NCI-H128 (cell line): ENCODE results near the gene MTHFSD.

Experiments used
- DNase-seq: peaks from one replicate; lab custom pipeline; 2025; ENCODE audit not compliant: unreplicated experiment; lab: John Stamatoyannopoulos, UW

The MTHFSD gene

DNA sequence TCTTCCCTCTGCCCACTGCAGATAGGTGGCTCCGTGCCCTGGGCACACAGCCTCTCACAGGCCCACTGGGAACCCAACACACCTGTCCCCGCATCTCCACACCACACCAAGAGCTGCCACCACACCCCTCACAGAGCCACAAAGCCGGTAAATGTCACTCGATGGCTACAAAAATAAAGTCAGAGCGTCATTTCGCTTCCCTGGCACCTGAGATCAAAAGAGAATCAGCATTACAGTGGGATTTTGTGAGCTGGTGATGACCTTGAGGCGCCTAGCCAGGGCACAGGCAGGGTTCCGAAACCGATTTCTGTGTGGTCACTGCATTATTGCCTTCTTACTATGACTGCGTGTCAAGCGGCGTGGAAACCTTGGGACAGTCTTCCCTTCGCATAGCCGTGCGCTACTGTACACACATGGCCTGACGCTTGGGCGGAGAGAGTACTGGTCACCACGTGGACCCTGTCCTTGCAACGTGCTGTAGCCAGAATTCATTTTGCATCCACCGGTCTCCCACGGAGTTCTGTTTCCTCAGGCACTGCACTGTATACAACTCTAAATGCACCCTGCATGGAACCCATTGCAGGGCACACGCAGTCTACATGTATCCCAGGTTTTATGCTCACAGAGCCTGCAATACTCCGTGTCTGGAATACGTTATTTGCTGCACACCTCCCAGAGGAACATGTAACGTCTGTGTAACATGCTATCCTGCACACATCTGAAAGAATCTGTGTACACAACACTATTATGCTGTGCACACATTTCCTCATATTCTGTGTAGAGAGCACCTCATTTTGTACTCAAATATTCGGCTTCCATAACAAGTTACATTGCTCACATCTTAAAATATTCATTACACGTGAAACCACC, 50.5 kb downstream of the MTHFSD start:
- no peak for DNase-seq

DNA sequence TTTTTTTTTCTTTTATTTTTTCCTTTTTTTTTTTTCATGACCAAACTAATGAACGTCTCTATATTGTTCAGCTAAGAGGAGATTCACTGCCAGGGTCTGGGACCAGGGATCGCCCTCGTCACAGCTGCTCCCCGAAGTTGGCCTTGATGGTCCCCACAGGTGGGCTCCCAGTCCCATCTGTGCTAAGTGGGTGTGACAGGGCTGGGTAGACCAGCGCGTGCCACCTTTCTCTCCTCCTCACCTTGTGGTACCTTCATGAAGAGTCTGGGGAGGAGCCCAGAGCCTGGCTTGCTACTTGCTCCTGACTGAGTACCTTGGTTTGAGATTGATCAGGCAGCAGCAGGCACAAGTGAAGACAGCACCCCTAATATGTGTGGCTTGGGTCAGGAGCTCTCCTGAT, 51.2 kb downstream of the MTHFSD start:
- no peak for DNase-seq

DNA sequence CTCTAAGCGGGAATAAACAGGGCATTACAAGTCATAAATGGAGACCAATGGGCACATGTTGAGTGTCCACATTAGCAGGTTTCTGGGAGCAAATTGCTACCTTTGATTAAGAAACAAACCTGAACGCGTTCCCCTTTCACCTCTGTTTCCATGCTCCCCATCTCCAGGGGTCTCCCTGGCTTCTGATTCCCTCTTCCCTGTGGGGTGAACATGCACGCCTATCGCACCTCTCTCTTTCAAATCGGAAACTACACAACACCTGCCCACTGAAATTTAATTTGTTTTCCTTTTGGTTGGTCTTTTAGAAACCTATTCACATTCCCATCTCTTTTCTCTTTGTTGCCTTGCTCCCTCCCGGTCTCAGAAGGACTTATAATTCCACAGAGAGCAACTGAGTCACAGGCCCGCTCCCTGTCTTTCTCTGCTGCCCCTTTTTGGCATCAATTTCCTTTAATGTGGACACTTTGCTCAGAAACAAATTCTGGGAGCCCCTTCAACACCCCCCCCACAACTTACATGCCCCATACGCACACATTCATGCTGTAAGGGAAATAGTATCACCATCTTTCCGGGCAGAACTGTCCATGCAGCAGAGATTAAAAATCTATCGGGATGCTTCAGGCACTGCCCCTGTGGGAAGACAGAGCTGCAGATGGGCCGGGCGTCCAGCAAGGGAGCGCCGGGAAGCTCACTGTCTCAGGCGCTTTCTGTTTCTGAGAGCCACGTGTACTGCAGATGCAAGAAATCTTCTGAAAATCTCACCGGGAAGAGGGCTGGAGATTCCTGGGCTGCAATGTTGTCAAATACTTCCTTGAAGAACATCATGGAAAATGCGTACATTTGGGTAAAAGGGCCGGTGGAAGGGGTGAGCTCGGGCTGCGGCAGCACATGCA, 51.9 kb downstream of the MTHFSD start:
- no peak for DNase-seq

DNA sequence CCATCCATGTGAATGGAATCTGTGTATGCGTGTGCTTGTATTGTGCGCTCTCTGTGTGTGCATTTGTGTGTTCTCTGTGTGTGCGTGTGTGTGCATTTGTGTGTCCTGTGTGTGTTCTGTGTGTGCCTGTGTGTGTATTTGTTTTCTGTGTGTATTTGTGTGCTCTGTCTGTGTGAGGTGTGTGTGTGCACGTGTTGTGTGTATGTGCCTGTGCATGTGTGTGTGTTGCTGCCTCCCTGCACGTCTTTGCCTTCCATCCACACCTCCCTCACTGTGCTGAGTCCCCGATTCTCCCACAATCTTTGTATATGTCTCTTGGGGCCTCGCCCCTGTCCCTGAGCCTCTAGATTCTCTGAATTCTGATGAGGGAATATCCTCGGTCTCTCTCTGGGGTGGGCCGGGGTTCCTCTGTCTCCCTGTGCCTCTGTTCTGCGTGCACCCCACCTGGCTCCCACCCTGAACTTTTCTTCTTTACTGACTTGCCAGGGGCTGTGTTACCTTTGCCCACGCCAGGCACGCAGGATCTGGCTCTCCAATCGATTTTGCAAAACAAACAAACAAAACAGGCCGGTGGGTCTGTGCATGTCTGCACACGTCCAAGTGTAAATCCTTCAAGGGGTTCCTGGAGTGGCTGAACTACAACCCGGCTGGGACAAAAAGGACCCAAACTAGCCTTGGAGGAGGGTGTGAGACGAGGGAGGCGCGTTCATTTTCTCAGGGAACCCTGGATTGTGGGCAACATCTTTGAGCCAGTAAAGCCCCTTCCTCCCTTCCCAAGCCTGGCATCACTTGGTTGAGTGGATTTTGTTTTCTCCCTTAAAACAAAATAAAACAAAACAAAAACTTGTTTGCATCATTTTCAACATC, 52.8 kb downstream of the MTHFSD start:
- DNase-seq, result no peak

DNA sequence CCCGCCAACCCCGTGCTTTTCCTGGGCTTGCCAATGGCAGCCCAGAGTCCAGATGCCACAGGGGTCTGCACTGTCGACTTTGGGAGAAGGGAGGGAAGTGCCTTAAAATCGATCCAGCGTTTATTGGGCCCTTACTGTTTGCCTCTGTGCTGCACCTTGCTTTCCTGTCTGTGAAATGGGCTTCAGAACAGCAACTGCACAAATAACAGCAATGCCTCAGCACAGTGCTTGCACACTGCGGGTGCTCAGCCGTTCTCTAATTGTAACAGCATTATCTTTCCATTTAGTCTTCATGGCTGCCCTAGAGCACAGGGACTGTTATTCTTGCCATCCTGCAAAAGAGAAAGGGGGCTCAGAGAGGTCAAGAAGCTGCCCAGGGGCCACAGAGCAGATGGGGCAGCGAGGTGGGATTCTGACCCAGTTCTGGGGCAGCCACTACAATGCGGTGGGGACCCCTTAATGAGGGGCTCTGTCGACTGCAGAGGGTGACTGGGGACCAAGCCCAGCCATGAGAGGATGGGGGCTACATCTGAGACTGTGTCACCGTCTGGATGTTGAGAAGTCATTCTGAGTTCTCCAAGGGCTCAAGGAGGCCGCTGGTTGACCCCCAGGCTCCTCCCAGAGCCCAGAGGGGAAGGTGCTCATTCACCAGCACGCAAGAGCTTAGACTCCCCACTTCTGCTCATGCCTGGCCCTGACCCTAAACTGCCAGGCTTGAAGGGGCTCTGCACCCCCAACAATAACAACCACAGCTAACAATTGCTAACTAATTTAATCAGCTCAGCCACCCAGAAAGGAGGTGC, 54.1 kb downstream of the MTHFSD start:
- no peak for DNase-seq

DNA sequence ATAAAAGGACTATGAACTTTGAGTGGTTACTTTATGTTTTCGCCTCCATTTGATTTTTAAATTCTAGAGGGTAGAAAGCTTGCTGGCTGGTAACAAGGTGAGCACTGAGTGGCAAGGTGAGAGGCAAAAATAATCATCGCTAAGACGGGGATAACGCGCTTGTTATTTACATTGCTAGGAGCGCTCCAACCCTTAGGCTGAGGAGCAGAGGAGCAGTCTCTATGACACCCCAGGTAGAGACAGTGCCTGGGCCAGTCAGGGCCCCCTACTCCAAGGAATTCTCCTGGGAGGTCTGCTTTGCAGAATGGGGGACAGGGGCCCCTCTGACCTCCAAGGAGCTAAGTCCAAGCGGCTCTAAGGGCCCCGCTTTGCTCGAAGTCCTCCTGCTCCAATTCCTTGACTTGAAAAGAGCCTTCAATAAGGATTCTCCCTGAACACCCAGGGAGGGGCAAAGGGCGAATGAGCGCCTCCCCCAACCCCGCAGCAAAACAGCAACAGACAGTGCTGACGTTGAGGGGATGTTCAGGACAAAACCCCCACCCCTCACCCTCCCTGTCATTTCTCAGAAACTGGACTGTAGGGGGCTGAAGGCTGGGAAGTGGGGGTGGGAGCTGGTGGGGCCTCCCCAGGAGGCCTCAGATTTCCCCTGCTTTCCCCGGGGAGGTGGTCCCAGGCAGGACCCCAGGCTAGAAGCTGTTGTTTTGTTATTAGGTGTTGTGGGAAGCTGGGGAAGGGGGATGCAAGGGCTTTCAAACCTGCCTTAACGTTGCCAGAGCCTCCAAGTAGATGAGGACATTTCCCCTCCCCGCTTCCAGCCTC, 54.9 kb downstream of the MTHFSD start:
- no peak for DNase-seq

DNA sequence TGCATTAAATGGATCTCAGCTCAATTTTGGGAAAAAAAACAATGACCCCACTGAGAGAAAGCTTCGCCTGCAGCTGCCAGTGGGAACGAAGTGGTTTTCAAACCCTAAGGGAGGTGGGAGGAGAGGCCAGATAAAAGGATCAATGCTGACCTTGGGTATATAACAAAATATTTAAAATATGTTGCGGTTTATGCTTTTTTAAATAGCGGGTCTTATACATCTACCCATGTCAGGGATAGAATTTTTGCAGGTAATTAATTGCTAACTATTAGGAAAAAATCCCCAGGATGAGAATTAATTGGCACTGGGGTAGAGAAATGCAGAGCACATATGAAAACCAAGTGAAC, 55.6 kb downstream of the MTHFSD start:
- no peak for DNase-seq

DNA sequence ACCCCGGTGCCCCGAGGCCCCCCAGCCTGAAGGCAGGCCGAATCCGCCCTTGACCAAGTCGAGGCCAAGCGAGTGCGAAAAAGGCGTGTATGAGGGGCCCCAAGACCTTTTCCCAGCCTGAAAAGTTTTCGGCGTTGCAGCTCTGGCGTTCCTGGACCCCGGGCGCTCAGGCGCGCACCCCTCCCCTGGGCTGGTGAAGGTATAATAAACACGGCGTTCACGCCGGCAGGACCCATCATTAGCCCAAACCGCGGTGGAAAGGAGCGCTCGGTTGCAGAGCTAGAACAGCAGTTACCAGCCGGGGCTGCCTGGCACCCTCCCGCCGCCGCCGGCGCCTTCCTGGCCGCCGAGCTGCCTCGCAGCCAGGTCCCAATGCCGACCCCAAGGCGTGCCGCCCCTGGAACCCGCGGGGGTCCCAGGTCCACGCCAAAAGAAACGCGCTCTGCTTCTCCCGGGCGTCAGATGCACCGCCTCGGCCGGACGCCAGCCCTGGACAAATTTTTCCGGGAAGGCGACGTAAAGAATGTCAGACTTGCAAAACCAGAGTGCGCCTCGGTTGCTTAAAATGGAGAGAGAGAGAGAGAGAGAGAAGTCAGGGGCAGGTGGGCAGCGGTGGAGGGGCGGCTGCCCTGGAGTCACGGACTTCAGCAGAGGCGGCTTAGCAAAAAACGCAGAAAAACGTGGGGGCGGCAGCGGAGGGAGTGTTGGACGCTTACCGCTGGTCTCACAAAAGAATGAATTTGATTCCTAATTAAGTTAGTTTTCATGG, 56.2 kb downstream of the MTHFSD start:
- DNase-seq, result no peak

DNA sequence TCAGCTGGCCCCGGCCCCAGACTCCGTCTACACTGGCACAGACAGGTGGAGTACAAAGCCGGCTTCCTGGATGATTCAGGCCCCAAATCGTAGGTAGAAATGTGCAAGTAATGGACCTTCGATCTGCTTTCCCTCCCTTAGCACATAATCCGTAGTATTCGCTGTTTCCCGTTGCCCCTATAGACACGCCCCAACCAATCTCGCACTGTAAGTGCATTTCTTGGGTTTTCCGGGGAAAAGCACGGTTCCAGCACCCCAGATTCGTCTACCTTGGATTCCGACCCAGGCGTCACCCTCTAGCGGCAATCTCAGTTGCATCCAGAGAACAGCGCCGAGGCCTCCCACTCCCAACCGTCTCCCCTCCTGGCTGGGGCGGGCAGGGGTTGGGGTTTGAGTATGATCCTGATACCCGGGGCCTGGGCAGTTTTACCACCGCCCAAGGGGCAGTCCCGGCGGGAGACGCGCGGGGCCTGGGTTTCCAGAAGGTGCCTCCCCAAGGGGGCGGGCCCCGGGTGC, 56.8 kb downstream of the MTHFSD start:
- no peak for DNase-seq

DNA sequence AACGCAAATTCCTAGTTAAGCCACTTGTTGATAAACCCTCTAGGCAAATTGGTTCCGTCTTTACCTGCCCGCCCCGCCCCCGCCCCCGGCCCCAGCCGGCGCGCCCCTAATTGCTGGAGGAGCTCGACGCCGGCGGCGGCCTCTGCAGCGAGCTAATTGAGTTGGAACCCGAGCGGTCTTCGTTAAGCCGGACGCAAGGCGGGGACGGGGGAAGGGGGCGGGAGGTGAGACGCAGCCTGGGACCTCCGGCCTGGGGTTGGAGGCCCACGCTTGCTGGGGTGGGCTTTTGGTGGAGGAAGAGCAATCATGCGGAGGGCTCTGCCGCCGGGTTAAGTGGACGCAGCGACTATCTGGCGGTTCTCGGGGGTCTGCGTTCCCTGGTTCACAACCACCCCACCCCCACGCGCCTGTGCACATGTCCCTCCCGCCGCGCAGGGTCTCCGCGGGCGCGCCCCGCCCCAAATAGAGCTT, 57.4 kb downstream of the MTHFSD start:
- no peak for DNase-seq

DNA sequence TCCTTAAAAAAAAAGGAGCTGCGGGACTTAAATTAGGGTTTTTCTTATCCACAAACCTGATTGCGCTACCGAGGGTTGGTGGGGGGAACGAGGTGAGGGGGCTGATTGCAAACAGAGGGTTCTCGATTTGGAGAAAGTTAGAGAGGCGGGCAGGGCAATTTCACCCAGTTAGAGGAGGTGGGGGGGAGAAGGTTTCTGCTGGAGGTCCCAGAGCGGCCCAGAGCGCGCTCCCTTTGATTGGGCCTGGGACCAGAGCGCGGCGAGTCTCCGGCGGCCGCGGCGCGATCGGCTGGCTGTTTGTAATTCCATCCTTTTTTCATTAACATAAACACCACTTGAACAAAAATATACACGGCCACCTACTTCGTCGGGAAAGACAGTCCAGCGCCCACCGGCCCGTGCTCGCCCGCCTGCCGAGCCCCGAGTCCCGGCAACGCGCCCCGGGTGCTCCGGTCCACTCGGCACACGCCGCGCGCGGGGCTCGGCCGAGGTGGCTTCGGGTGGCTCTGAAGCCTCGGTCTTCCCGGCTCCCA, 58.0 kb downstream of the MTHFSD start:
- no peak for DNase-seq

DNA sequence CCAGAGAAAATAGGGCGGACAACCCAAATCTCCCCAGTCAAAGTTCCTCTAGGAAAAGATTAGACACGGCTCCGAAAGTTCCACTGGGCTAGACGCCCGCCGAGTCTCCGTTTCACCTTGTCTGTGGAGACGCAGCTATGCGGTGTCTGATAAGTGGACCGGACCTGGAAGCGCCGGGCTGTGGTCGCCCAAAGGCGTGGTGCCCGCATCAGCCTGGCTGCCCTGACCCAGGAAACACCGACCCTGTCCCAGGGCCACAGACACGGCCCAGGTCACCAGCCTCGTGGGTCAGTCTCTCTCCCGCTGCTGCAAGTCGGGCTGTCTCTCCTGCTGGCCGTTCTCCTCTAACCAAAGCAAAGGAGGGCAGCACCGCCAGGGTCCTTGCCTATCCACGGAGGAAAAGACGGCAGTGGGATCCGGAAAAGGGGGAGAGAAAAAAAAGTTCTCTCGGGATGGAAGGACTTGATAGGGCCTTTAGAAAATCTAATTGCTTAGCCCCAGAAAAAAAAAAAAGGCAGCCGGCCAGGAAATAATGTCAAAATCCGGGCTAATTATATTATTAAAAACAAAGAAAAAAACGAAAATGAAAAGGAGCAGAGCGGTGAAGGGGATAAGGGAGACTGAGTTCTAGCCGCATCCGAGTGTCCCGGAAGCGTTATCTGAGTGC, 58.6 kb downstream of the MTHFSD start:
- DNase-seq, result no peak

DNA sequence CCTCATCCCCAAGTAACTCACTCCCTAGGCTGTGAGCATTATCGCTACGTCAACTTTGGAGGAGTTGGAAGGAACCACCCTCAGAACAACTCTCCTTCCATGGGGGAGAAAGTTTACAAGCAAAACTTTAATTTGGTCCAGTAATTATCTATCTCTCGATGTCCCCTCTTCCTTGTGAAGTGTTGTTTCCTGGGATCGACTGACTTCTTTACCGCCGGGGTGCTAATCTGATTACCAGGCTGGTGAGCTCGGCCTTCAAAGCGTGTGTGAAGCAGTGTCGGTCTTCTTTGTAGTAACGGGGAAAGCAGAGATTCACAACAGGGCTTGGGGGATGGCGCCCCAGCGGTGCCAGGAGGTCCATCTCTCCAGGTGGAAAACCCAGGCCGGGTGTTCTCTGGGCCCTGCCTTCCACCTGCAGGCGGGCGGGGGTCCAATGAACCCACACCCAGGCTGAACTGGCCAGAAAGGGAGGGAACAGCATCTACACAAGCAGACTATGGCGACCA, 59.2 kb downstream of the MTHFSD start:
- no peak for DNase-seq

DNA sequence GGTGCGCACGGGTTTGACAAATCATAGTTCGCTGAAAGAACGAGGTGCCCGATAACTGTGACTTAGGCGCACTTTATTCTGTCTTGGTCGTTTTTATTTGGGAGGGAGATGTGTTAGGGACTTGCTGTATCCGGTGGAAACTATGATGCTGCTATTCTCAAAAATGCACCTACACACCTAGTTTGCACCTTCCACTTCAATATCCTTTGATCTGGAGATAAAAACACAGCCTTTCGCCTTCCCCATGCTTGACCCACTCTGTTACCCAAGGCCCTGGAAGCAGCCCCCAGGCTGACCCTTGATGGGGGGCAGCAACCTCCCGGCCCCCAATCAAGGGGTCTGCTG, 59.7 kb downstream of the MTHFSD start:
- no peak for DNase-seq

DNA sequence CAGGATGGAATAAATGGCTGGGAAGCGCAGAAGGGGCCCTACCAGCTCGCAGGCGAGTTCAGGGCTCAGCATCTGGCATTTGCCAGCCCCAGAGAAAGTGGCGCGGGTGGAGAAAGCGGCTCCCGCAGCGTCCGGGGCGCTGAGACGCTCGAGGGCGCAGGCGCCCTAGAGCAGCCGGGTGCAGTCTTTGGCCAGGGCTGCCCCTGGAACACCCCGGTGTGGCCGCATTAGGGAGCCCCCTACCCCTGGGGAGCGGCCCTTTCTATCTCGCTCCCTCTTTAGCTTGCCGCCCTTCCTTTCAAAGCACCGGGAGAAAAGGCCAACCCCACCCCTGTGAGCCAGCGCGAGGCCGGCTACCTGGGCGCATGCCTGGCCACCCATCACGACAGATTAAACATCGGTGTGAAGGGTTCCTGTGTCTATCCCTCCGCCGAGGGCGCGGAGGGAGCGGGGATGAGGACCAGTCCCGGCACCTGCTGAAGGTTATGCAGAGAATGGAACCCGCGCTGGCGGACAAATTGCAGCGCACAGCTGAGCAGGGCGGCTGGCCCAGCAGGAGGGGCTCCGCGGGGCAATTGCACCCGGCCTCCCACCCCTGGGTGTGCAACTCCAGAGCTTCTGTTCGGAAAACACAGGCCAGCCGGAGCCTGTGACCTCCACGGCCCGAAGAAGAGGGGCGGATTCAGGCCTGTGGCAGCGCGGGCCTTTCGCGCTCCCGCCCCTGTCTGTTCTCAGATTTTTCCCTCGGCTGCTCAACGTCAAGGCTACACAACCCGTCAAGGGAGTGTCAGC, 60.3 kb downstream of the MTHFSD start:
- DNase-seq, result no peak

DNA sequence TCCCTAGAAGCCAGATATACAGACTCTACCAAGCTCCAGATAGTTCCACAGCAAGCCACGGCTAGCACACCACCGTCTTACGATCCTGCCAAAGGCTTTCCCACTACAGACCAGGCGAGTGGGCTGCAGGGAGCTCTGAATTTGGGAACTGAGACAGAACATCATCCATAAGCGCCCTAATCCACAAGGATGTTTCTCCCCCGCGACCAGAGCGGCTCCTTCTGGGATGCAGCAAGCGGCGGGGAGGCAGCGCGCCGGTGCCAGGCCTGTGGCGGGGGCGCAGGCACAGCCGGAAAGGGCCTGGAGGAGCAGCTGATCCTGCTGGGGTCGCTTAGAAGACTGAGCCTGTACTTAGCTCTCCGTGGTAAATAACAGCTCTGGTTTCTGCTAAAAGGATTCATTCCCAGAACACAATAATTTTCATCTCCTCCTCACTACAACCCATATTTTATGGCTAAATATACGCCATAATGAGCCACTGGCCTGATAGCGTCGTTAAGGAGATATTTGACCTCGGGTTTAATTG, 60.9 kb downstream of the MTHFSD start:
- no peak for DNase-seq
